NAMALWA (cell line): ENCODE data around the gene CDH16.
"Not testable (repeated sequence)": the region's sequence is repeated elsewhere in the genome, so short reads cannot be mapped to it uniquely, and the experiment has no call there.

Experiments
- DNase-seq: peaks from one replicate; pipeline ENCODE4 v3.0.0-alpha.2; 2015; ENCODE audit warnings: low spot score

The CDH16 gene

DNA sequence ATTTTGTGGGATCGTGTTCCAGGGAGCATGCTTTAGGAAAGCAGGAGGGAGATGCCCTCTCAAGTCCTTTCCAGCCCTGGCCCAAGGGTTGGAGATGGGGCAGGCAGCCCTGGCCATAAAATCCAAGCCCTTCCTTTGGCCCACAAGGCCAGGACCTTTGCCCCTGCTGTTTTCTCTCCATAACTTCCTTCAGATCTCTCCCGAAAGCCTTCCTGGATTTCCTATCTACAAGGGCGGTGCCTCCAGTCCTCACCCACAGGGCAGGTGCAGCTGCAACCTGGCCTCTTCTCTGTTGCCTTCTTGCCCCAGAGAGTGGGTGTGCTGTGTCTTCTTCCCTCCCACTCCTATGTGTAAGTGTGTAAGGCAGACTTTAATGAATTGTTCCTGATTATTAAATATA lies 46.8 kb downstream of the CDH16 start:
- no peak for DNase-seq

DNA sequence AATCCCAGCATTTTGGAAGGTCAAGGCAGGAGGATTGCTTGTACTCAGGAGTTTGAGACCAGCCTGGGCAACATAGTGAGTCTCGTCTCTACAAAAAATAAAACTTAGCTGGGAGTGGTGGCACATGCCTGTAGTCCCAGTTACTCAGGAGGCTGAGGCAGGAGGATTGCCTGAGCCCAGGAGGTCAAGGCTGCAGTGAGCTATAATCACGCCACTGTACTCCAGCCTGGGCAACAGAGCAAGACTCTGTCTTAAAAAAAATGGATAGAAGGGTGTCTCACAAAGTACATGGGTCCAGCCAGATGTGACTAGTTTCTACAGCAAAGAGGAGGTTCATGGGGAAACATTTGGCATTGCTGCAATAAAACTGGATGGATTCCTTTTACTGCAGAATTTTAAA lies 47.3 kb downstream of the CDH16 start:
- DNase-seq: not testable (repeated sequence)

DNA sequence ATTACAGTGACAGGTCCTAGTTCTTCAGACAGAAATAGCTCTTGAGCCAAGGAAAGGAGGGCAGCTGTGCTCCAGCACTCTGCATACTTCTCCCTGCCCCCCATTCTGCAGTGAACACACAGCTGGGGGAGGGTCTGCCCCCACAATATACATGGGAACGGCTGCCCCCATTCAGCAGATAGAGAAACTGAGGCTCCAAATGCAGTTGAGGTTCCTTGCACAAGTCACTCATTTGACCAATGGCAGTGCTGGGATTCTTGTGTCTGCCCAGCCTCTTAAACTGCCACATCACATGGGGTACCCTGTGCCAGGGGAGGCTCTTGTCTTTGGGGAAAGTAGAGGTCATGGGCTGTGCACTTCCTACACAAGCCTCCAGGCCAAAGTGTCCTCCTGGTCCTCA lies 49.3 kb downstream of the CDH16 start:
- DNase-seq: no peak

DNA sequence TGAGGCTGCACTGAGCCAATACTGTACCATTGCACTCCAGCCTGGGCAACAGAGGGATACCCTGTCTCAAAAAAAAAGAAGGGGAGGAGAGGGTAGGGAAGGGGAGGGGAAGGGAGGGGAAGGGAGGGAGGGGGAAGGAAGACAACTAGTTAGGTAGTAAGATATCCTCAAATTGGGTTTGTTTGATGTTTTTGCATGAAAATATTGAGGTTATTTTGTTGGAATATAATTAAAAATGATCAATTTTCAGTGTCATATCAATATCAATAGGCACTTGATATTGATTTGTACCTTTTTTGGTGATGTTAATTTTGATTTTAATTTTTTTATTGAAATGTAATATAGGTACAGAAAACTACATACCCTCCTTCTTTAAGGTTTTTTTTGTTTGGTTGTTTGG lies 55.0 kb downstream of the CDH16 start:
- no peak for DNase-seq

DNA sequence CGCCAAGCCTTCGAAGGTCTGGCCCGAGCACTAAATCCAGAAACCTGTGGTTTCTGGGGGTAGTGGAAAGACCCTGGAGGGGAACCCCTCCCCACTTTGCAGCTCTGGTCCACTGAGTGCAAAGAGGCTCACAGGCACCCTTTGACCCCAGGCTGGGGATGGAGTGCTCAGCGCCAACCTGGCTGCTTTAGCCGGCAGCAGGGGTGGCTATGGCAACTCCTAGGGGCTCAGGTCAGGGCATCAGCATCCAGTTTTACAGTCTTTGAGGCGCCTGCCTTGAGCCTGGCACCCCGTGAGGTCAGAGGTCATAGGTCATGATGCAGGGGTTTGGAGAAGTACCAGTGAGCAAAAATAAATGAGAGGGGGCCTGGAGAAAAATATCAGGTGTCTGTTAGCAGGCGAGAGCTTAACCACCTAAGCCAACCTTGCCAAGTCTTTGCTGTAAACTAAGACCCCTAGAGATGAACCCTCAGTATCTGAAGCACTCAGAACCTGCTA lies 56.6 kb downstream of the CDH16 start:
- DNase-seq: no peak

DNA sequence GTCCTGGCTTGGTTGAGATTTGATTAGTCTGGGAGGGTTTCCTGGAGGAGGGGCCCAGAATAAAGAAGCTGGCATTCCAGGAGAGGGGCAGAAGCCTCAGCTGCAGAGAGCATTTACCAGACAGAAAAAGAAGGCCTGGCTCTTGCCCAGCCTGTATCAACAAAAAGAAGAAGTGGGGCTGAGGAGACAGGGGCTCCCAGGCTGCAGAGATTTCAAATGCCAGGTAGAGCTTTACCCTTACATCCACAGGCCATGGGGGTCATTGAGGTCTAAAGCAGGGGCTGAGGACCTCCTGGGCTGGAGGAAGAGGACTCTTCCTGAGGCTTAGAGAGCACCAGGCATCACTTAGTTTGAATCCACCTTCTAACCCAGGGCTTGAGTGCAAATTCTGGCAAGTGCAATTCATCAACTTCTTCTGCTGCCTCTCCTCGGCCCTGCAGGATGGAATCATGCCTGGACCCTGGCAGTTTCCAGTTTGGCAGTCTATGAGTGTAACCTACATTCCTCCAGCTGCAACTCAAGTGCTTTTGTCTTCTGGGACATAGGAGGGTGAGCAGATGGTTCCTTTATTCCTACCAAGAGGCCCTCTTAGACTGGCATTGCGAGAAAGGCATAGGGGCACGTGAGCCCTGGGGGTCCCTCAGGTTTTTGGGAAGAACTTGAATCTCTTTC lies 59.2 kb downstream of the CDH16 start:
- no peak for DNase-seq

DNA sequence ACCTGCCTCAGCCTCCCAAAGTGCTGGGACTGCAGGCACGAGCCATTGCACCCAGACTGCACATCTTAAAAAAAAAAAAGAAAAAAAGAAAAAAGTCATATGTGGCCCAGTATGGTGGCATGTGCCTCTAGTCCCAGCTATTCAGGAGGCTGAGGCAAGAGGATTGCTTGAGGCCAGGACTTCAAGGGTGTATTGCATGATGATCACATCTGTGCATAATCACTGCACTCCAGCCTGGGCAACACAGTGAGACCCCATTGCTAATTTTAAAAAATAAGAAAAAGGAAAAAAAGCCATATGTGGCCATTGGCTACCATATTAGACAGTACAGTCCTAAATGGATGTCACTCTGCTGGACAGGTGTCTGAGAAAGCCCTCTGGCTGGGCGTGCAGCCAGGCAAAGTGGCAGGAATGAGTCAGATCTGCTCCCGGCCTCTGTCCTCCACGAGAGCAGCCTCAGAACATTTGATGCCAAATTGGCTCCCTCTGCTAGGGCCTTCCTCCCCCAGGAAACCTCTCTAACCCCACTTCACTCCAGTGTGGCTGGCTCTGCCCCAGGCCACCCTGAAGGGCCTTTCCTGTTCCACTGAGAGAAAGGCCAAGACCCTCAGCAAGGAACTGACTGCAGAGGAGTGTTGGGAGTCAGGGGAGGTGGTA lies 59.8 kb downstream of the CDH16 start:
- DNase-seq: no peak
